HepG2 (cell line): ENCODE measurements around the gene MICOS13. TPM values are rescaled to one million over a fixed set of nuclear protein-coding genes. Genes with fewer than 3 reads are reported as not detected.

ENCODE experiments used
- ATAC-seq: fragments of 200-7000 bp; cut with Tn5 transposase; 3 replicates; pipeline ENCODE4 v1.9.1; 2020; ENCODE audit warnings: mild to moderate bottlenecking, moderate library complexity
- BruUV-seq: library from RNA; stranded (reverse); fragments of 400-500 nt; replicated peaks from 2 replicates; lab custom pipeline; 2021; lab: Mats Ljungman, UMichigan
- CTCF ChIA-PET: fragments of 300-600 bp; formaldehyde crosslinking; extraction: SDS; loops from one replicate; lab custom pipeline; 2021; ENCODE audit warnings: low total read pairs, inconsistent platforms, low intra/inter-chr PET ratio; lab: Yijun Ruan, JAX
- POLR2A ChIA-PET: fragments of 350-600 bp; sonication (Branson Sonifier 250); formaldehyde crosslinking; loops from one replicate; lab custom pipeline; 2020; ENCODE audit warnings: antibody characterized with exemption, inconsistent platforms; lab: Yijun Ruan, JAX
- DNase-seq: peaks from one replicate; pipeline ENCODE4 v3.0.0-alpha.2; 2015; ENCODE audit warnings: low spot score
- FAIRE-seq: peaks from 3 replicates; lab custom pipeline; 2011; peaks lifted over from hg19 to GRCh38; lab: Jason Lieb, UNC
- H2AFZ ChIP-seq: one replicate; pipeline ENCODE4 v1.6.1; 2011; ENCODE audit warnings: low read length, inconsistent platforms
- H3K27ac ChIP-seq: fragments of 300-600 bp; 3 replicates; pipeline ENCODE4 v1.8.0; 2011; ENCODE audit warnings: mixed run types, mild to moderate bottlenecking, mixed read lengths, low read length, inconsistent platforms; ENCODE audit not compliant: insufficient read depth; ENCODE audit errors: extremely low read length
- H3K27me3 ChIP-seq, 2 experiments: fragments of 200-600 bp in 1 of 2; 2 replicates in 1 of 2; 3 replicates in 1 of 2; pipeline versions ENCODE4 v1.6.0 to v1.8.0; 2011; ENCODE audit warnings: low read length in 2 of 2, mild to moderate bottlenecking in 2 of 2, moderate library complexity in 2 of 2, inconsistent platforms in 1 of 2; ENCODE audit not compliant: insufficient read depth in 2 of 2, control insufficient read depth in 1 of 2
- H3K36me3 ChIP-seq, 2 experiments: fragments of 200-600 bp in 1 of 2; replicated peaks in 1 of 2; 2 replicates in 1 of 2; 3 replicates in 1 of 2; pipeline versions ENCODE4 v1.5.1 to v1.8.0; 2011; ENCODE audit warnings: low read length in 2 of 2, inconsistent platforms in 1 of 2; ENCODE audit not compliant: insufficient read depth in 2 of 2, control insufficient read depth in 1 of 2
- H3K4me1 ChIP-seq: 2 replicates; pipeline ENCODE4 v1.5.1; 2012; ENCODE audit warnings: low read length, inconsistent platforms; ENCODE audit not compliant: insufficient read depth
- H3K4me2 ChIP-seq: 2 replicates; pipeline ENCODE4 v1.6.0; 2011; ENCODE audit warnings: low read depth, low read length, inconsistent platforms
- H3K4me3 ChIP-seq, 3 experiments: fragments of 200-600 bp in 1 of 3; sonication (generic), shearing (Covaris generic) in 1 of 3; replicated peaks in 1 of 3; 2 replicates each; pipeline ENCODE4 v1.5.1; 2011 to 2016; ENCODE audit warnings: low read length in 3 of 3, inconsistent platforms in 2 of 3, low read depth in 2 of 3, mild to moderate bottlenecking in 2 of 3, control low read depth in 1 of 3, mixed read lengths in 1 of 3; ENCODE audit not compliant: insufficient read depth in 1 of 3
- H3K79me2 ChIP-seq: one replicate; pipeline ENCODE4 v1.6.1; 2011; ENCODE audit warnings: low read length, inconsistent platforms; ENCODE audit not compliant: insufficient read depth
- H3K9ac ChIP-seq: 2 replicates; pipeline ENCODE4 v1.6.0; 2011; ENCODE audit warnings: mild to moderate bottlenecking, low read depth, low read length, inconsistent platforms; ENCODE audit not compliant: insufficient read depth
- H3K9me3 ChIP-seq: 2 replicates; pipeline ENCODE4 v1.5.1; 2012; ENCODE audit warnings: mild to moderate bottlenecking, low read length
- H4K20me1 ChIP-seq: 2 replicates; pipeline ENCODE4 v1.6.0; 2011; ENCODE audit warnings: inconsistent platforms, mild to moderate bottlenecking, low read length, moderate library complexity; ENCODE audit not compliant: insufficient read depth
- HDAC1 ChIP-seq: sonication (generic); formaldehyde crosslinking; IDR thresholded peaks from 2 replicates; pipeline ENCODE4 v1.5.1; 2020; ENCODE audit warnings: mild to moderate bottlenecking, missing genetic modification reagents
- HOXA9 ChIP-seq: sonication (generic); formaldehyde crosslinking; IDR thresholded peaks from 2 replicates; pipeline ENCODE4 v1.8.1; 2022; ENCODE audit warnings: missing genetic modification reagents, mild to moderate bottlenecking, moderate library complexity, borderline replicate concordance
- ISX ChIP-seq: sonication (generic); formaldehyde crosslinking; conservative IDR thresholded peaks from 2 replicates; pipeline ENCODE4 v1.5.0; 2020; ENCODE audit warnings: missing genetic modification reagents
- MXD1 ChIP-seq: sonication (generic); formaldehyde crosslinking; IDR thresholded peaks from 2 replicates; pipeline ENCODE4 v1.4.0; 2020; ENCODE audit warnings: mild to moderate bottlenecking, missing genetic modification reagents
- PBX2 ChIP-seq: IDR thresholded peaks from 2 replicates; pipeline ENCODE4 v1.6.1; 2016; ENCODE audit warnings: control low read depth
- POGK ChIP-seq: sonication (generic); formaldehyde crosslinking; conservative IDR thresholded peaks from 2 replicates; pipeline ENCODE4 v1.8.0; 2022; ENCODE audit warnings: mild to moderate bottlenecking, moderate library complexity, missing genetic modification reagents
- POLR2A ChIP-seq, 2 experiments: IDR thresholded peaks; 2 replicates each; pipeline ENCODE4 v1.6.1; 2011; ENCODE audit warnings: low read depth in 2 of 2, low read length in 2 of 2, mild to moderate bottlenecking in 1 of 2, moderate library complexity in 1 of 2; ENCODE audit not compliant: insufficient read depth in 1 of 2
- RBM22 ChIP-seq: fragments of 200-400 bp; formaldehyde crosslinking; optimal IDR thresholded peaks from 2 replicates; pipeline ENCODE3; 2017; ENCODE audit warnings: mild to moderate bottlenecking, low read length, moderate library complexity
- SIN3A ChIP-seq: IDR thresholded peaks from 2 replicates; pipeline ENCODE4 v1.6.1; 2011; ENCODE audit warnings: low read depth, mild to moderate bottlenecking, control low read depth, low read length, borderline replicate concordance
- SRY ChIP-seq: sonication (generic); formaldehyde crosslinking; IDR thresholded peaks from 2 replicates; pipeline ENCODE4 v1.8.0; 2022; ENCODE audit warnings: mild to moderate bottlenecking, missing genetic modification reagents
- TAF15 ChIP-seq: fragments of 200-400 bp; formaldehyde crosslinking; IDR thresholded peaks from one replicate; pipeline ENCODE4 v1.6.1; 2018; ENCODE audit warnings: mild to moderate bottlenecking, low read depth, low read length; ENCODE audit not compliant: poor library complexity, severe bottlenecking
- TBL1XR1 ChIP-seq: fragments of 150-350 bp; IDR thresholded peaks from 2 replicates; pipeline ENCODE4 v1.6.1; 2014; ENCODE audit warnings: borderline replicate concordance, low read length; ENCODE audit not compliant: partially characterized antibody
- U2AF1 ChIP-seq: fragments of 200-400 bp; formaldehyde crosslinking; optimal IDR thresholded peaks from 2 replicates; pipeline ENCODE3; 2017; ENCODE audit warnings: mild to moderate bottlenecking, low read depth, low read length
- ZFP90 ChIP-seq: sonication (generic); formaldehyde crosslinking; IDR thresholded peaks from 2 replicates; pipeline ENCODE4 v1.8.0; 2022; ENCODE audit warnings: missing genetic modification reagents, mild to moderate bottlenecking, inconsistent platforms, borderline replicate concordance
- ZFY ChIP-seq: sonication (generic); formaldehyde crosslinking; IDR thresholded peaks from 2 replicates; pipeline ENCODE4 v1.4.0; 2020; ENCODE audit warnings: missing genetic modification reagents
- ZMAT3 ChIP-seq: sonication (generic); formaldehyde crosslinking; conservative IDR thresholded peaks from 2 replicates; pipeline ENCODE4 v1.7.0; 2021; ENCODE audit warnings: missing genetic modification reagents
- ZNF530 ChIP-seq: sonication (generic); formaldehyde crosslinking; IDR thresholded peaks from 2 replicates; pipeline ENCODE4 v1.5.0; 2020; ENCODE audit warnings: low read depth, mild to moderate bottlenecking, missing genetic modification reagents
- ZNF740 ChIP-seq: sonication (generic); formaldehyde crosslinking; IDR thresholded peaks from 2 replicates; pipeline ENCODE4 v1.4.0; 2020; ENCODE audit warnings: missing genetic modification reagents
- ZNF792 ChIP-seq: IDR thresholded peaks from 2 replicates; pipeline ENCODE4 v1.6.1; 2016
- ZNF878 ChIP-seq: sonication (generic); formaldehyde crosslinking; IDR thresholded peaks from 2 replicates; pipeline ENCODE4 v1.8.1; 2023; ENCODE audit warnings: mild to moderate bottlenecking, missing genetic modification reagents, moderate library complexity
- WGBS: methylation state at CpG from one replicate; pipeline ENCODE4 v1.1.6; 2017; ENCODE audit warnings: low lambda C conversion rate; 5-methylcytosine and 5-hydroxymethylcytosine counted together
- in situ Hi-C: cut with HindIII; loops from 2 replicates; pipeline ENCODE4 v1.10.0; 2017; ENCODE audit warnings: low pct_unique_long_range_greater_than_20kb; ENCODE audit not compliant: extremely low pct_ligation_motif_present
- intact Hi-C: fragments of 100-400 bp; cut with micrococcal nuclease; formaldehyde crosslinking; loops from one replicate; pipeline ENCODE4 v1.10.0; 2022; ENCODE audit not compliant: unreplicated experiment
- polyA plus RNA-seq, 8 experiments: library from polyadenylated mRNA; depleted of rRNA in 3 of 8; stranded (reverse) in 7 of 8; unstranded in 1 of 8; fragments of >200 nt; fragmentation: Illumina TruSeq in 4 of 8; extraction: Trizol in 4 of 8; gene quantifications; 2 replicates each; pipeline versions ENCODE4 v1.2.1 to v1.2.3, GENCODE V29; 2011 to 2016; ENCODE audit warnings: low read depth in 4 of 8, missing spikeins in 1 of 8, mixed read lengths in 1 of 8; ENCODE audit not compliant: insufficient read depth in 1 of 8
- total RNA-seq, 5 experiments: library from RNA; depleted of rRNA; stranded (reverse); fragments of >200 nt; fragmentation: Illumina TruSeq; extraction: Trizol; gene quantifications; 2 replicates each; pipeline ENCODE4 v1.2.3, GENCODE V29; 2016; ENCODE audit warnings: low read depth in 1 of 5

The MICOS13 gene
- total and polyA plus RNA-seq, 2 of the 13 experiments (the other 11 are each of a cell fraction or from before 2014, with no cell fraction given), result 28.8 to 35.4 TPM

- Histone ChIP-seq H3K27ac (peak overlapping the region; percentile 92), H3K4me3 (peak overlapping the region; percentile 88 to 94 (median 89)), H3K27me3 (no peaks in the 10 kb centered on the region; a peak in 1 of 5 replicates), H3K4me2 (peak overlapping the region; percentile 79), H3K36me3 (peaks cover 20 to 49% of the 10 kb centered on the region in 2 experiments), H4K20me1 (peaks cover 38% of the 10 kb centered on the region), H3K9me3 (no peaks in the 10 kb centered on the region), H3K79me2 (peaks cover 33% of the 10 kb centered on the region), H2AFZ (no peak overlapping the region), H3K4me1 (peaks cover 28% of the 10 kb centered on the region), H3K9ac (peak overlapping the region; percentile 94)
- peak; percentile 1; the same call in 2 of the 3 replicates for ATAC-seq
- in situ Hi-C loops (no loop called here), intact Hi-C loops (no loop called here)
- no peak for FAIRE-seq
- POLR2A ChIA-PET, result interaction anchor here (0.6 to 3.7 kb wide), 8 partner anchors 11 to 280 kb away, joined by 3 to 95 read pairs (median 4); partner anchors contain the start of genes CATSPERD, LONP1, SAFB and SAFB2
- CTCF ChIA-PET, result no interaction called here
- TSS peak; percentile 83 for BruUV-seq
- WGBS, result 4% methylated on average over 20 of the region's 54 CpGs
- no peak for DNase-seq
- TF ChIP-seq ZNF792 (CRISPR knock-in tag) (no peak), ZFY (CRISPR knock-in tag) (0 out of 2 replicates have a peak, but pooled peaks have one; percentile 2), TBL1XR1 (no peak), HOXA9 (CRISPR knock-in tag) (0 out of 2 replicates have a peak, but pooled peaks have one; percentile 22), ZNF530 (CRISPR knock-in tag) (no peak), POLR2A (IDR thresholded peaks at IDR 0.05; ENCODE audit: insufficient read depth in 1 of 2, low read depth in 2 of 2, low read length in 2 of 2) (peak in 1 of 2 experiments; percentile 39; a peak in 2 of 4 replicates), MXD1 (no peak), ZNF878 (CRISPR knock-in tag) (0 out of 2 replicates have a peak, but pooled peaks have one; percentile 17), TAF15 (peak; percentile 8), ZNF740 (peak; percentile 52; the same call in 1 of the 2 replicates), PBX2 (no peak), SRY (CRISPR knock-in tag) (peak; percentile 52; the same call in 1 of the 2 replicates), ISX (CRISPR knock-in tag) (0 out of 2 replicates have a peak, but pooled peaks have one; percentile 33), ZMAT3 (CRISPR knock-in tag) (no peak; the same call in 1 of the 2 replicates), SIN3A (peak; percentile 52; the same call in 1 of the 2 replicates), ZFP90 (CRISPR knock-in tag) (0 out of 2 replicates have a peak, but pooled peaks have one; percentile 22), RBM22 (peak; percentile 88), POGK (CRISPR knock-in tag) (0 out of 2 replicates have a peak, but pooled peaks have one; percentile 11), U2AF1 (no peak), HDAC1 (CRISPR knock-in tag) (peak; percentile 34)
Measured at GRCh38 chr19:5690955-5691821, 10.9 kb upstream of the MICOS13 start.
